ENCODE results near the gene PAWR. TPM values are rescaled to one million over a fixed set of nuclear protein-coding genes. Genes with fewer than 3 reads are reported as not detected.

The PAWR gene
- total and polyA plus RNA-seq, 2 donors (not counting 3 experiments of a cell fraction or from before 2014, with no cell fraction given), result 18.3 to 154 TPM

DNA sequence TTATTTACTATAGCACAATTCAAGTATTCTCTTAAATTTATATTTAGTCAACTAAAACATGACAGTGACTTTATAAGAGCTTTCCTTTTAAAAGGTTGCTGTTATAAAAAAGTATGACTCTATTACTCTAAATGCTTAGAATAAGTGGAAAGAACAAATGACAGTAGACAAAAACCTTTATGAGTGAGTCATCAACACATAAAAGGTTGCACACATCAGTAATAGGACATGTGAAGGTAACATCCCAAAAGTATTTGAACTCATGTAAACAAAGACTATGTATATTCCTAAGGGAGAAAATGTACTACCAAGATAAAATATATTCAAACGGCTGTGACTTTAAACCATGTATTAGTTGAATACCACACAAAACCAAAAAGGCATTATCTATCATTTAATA, 98.8 kb downstream of the PAWR start:
- H3K9ac ChIP-seq (replicated peaks; ENCODE audit: extremely low read depth, insufficient read depth, low read length), result no peak overlapping the region
- POLR2A ChIA-PET, result no interaction called here
- no peak overlapping the region for H2AFZ ChIP-seq (ENCODE audit: low read depth, low read length)
- TF ChIP-seq EZH2 (IDR thresholded peaks at IDR 0.05; ENCODE audit: borderline replicate concordance, low read depth, low read length, severe bottlenecking), result no peak
- H3K4me2 ChIP-seq (ENCODE audit: insufficient read depth, low read length), result no peak overlapping the region
- H3K36me3 ChIP-seq (ENCODE audit: control insufficient read depth in 2 of 2, extremely low read depth in 1 of 2, insufficient read depth in 2 of 2, low read length in 2 of 2), result peaks cover 4 to 12% of the 10 kb centered on the region in 2 experiments
- H3K4me1 ChIP-seq (ENCODE audit: control insufficient read depth, extremely low read depth, insufficient read depth, low read length), result no peaks in the 10 kb centered on the region
- no peak for DNase-seq (ENCODE audit: low read depth, low spot score)
- H3K4me3 ChIP-seq (replicated peaks in 1 of 3; ENCODE audit: insufficient read depth in 1 of 3, low read depth in 1 of 3, low read length in 3 of 3), result no peak overlapping the region
- intact Hi-C loops (cut with micrococcal nuclease), result no loop called here
- H3K9me1 ChIP-seq (replicated peaks; ENCODE audit: control insufficient read depth, extremely low read depth, insufficient read depth, low read length), result no peaks in the 10 kb centered on the region
- peaks cover 4% of the 10 kb centered on the region for H3K79me2 ChIP-seq (ENCODE audit: control insufficient read depth, insufficient read depth, low read length)
- FAIRE-seq, result no peak
- H3K27me3 ChIP-seq (ENCODE audit: control insufficient read depth in 2 of 2, insufficient read depth in 2 of 2, low read length in 2 of 2), result no peaks in the 10 kb centered on the region
- dilution Hi-C loops (cut with MboI; ENCODE audit: extremely low pct_ligation_motif_present, low sequenced_read_pairs), result no loop called here
- H4K20me1 ChIP-seq (replicated peaks; ENCODE audit: control insufficient read depth, extremely low read depth, insufficient read depth, low read length), result no peaks in the 10 kb centered on the region
- CTCF ChIA-PET, result no interaction called here
- H3K9me3 ChIP-seq (replicated peaks; ENCODE audit: control insufficient read depth, insufficient read depth, low read length), result no peaks in the 10 kb centered on the region
- BruUV-seq (replicated peaks), result TSS peak; percentile 1
- no peak overlapping the region for H3K27ac ChIP-seq (ENCODE audit: insufficient read depth, low read depth, low read length)

DNA sequence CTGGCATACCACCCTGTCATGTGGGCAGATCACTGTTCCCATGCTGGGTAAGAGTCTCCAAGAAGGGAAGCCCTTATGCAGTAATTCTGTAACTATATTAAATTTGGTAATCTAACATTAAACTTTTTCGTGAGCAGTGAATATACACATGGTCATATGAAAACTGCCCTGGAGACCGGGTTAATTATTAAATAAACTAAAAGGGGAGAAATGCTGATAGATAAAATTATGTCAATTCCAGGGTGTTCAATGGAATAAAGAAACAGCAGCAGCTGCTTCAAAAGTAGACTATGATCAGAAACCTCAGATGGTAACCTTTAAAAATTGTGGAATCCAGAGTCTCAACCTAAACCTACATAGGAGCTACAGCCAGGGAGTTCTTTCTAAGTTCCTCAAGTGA, 100.0 kb downstream of the PAWR start:
- H3K9me3 ChIP-seq (replicated peaks; ENCODE audit: control insufficient read depth, insufficient read depth, low read length), result no peaks in the 10 kb centered on the region
- FAIRE-seq (no peak), DNase-seq (ENCODE audit: low read depth, low spot score) (no peak)
- H3K9me1 ChIP-seq (replicated peaks; ENCODE audit: control insufficient read depth, extremely low read depth, insufficient read depth, low read length), result no peaks in the 10 kb centered on the region
- H4K20me1 ChIP-seq (replicated peaks; ENCODE audit: control insufficient read depth, extremely low read depth, insufficient read depth, low read length), result no peaks in the 10 kb centered on the region
- intact Hi-C loops (cut with micrococcal nuclease), result no loop called here
- CTCF ChIA-PET, result interaction anchor here (1.2 kb wide), 1 partner anchor 24 kb away, joined by 3 read pairs; no protein-coding TSS in a partner anchor
- no peak overlapping the region for H3K4me3 ChIP-seq (replicated peaks in 1 of 3; ENCODE audit: insufficient read depth in 1 of 3, low read depth in 1 of 3, low read length in 3 of 3)
- no peak overlapping the region for H2AFZ ChIP-seq (ENCODE audit: low read depth, low read length)
- H3K79me2 ChIP-seq (ENCODE audit: control insufficient read depth, insufficient read depth, low read length), result peaks cover 4% of the 10 kb centered on the region
- BruUV-seq (replicated peaks), result no TSS peak
- POLR2A ChIA-PET, result no interaction called here
- no peak overlapping the region for H3K4me2 ChIP-seq (ENCODE audit: insufficient read depth, low read length)
- H3K27ac ChIP-seq (ENCODE audit: insufficient read depth, low read depth, low read length), result no peak overlapping the region
- peaks cover 4 to 13% of the 10 kb centered on the region in 2 experiments for H3K36me3 ChIP-seq (ENCODE audit: control insufficient read depth in 2 of 2, extremely low read depth in 1 of 2, insufficient read depth in 2 of 2, low read length in 2 of 2)
- H3K4me1 ChIP-seq (ENCODE audit: control insufficient read depth, extremely low read depth, insufficient read depth, low read length), result no peaks in the 10 kb centered on the region
- no peak overlapping the region for H3K9ac ChIP-seq (replicated peaks; ENCODE audit: extremely low read depth, insufficient read depth, low read length)
- TF ChIP-seq, protein P1, sequence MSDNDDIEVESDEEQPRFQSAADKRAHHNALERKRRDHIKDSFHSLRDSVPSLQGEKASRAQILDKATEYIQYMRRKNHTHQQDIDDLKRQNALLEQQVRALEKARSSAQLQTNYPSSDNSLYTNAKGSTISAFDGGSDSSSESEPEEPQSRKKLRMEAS (IDR thresholded peaks at IDR 0.05; ENCODE audit: insufficient read depth, insufficient read length), result no peak
- TF ChIP-seq GATA2 (IDR thresholded peaks at IDR 0.05; ENCODE audit: insufficient read depth, insufficient read length, low read depth, low read length) (no peak), POLR2A (IDR thresholded peaks at IDR 0.05; ENCODE audit: low read depth, low read length) (no peak)
- dilution Hi-C loops (cut with MboI; ENCODE audit: extremely low pct_ligation_motif_present, low sequenced_read_pairs), result no loop called here
- H3K27me3 ChIP-seq (ENCODE audit: control insufficient read depth in 2 of 2, insufficient read depth in 2 of 2, low read length in 2 of 2), result no peaks in the 10 kb centered on the region

All from endothelial cell of umbilical vein (primary cell).